GM19043 (cell line): ENCODE measurements around the gene AP1M2.
A peak's percentile ranks its signal among the peaks of the same experiment; 100 is the strongest.
"Not testable (repeated sequence)": the region's sequence is repeated elsewhere in the genome, so short reads cannot be mapped to it uniquely, and the experiment has no call there.

Experiments
- ATAC-seq: cut with Tn5 transposase; IDR thresholded peaks from one replicate; pipeline ENCODE4 v1.9.1; 2021; ENCODE audit warnings: low read depth; ENCODE audit not compliant: unreplicated experiment

The AP1M2 gene

GRCh38 chr19:10566408-10566657 is 20.8 kb downstream of the AP1M2 start:
- no peak for ATAC-seq

- ATAC-seq: peak; percentile 22
These were observed 21.3 kb downstream of the AP1M2 start, which contains the start of gene KRI1 for GRCh38 chr19:10565567-10566407. KRI1 (minus strand) TSS chr19:10566010; CDS start chr19:10565999, 11 bp downstream.

GRCh38 chr19:10565028-10565566 is 22.0 kb downstream of the AP1M2 start:
- no peak for ATAC-seq

- no peak for ATAC-seq
These were observed 24.5 kb downstream of the AP1M2 start for GRCh38 chr19:10562609-10563008.

GRCh38 chr19:10560154-10560553 is 27.0 kb downstream of the AP1M2 start:
- no peak for ATAC-seq

GRCh38 chr19:10557603-10558197 is 29.4 kb downstream of the AP1M2 start:
- no peak for ATAC-seq

GRCh38 chr19:10555610-10555973 is 31.5 kb downstream of the AP1M2 start:
- no peak for ATAC-seq

GRCh38 chr19:10554760-10555609 is 32.1 kb downstream of the AP1M2 start:
- no peak for ATAC-seq

- no peak for ATAC-seq
These were observed 33.1 kb downstream of the AP1M2 start for GRCh38 chr19:10553943-10554381.

- no peak for ATAC-seq
These were observed 33.9 kb downstream of the AP1M2 start for GRCh38 chr19:10553087-10553667.

- no peak for ATAC-seq
These were observed 34.5 kb downstream of the AP1M2 start for GRCh38 chr19:10552510-10553053.

GRCh38 chr19:10551698-10552301 is 35.3 kb downstream of the AP1M2 start:
- ATAC-seq: no peak

GRCh38 chr19:10551006-10551405 is 36.1 kb downstream of the AP1M2 start:
- not testable (repeated sequence) for ATAC-seq

- ATAC-seq: no peak
These were observed 36.8 kb downstream of the AP1M2 start for GRCh38 chr19:10550336-10550735.

- ATAC-seq: no peak
These were observed 37.4 kb downstream of the AP1M2 start for GRCh38 chr19:10549733-10550132.

- no peak for ATAC-seq
These were observed 38.3 kb downstream of the AP1M2 start for GRCh38 chr19:10548746-10549276.

GRCh38 chr19:10546817-10547216 is 40.3 kb downstream of the AP1M2 start:
- ATAC-seq: no peak

- no peak for ATAC-seq
These were observed 42.3 kb downstream of the AP1M2 start for GRCh38 chr19:10544753-10545251.

GRCh38 chr19:10544242-10544752 is 42.8 kb downstream of the AP1M2 start:
- no peak for ATAC-seq
